Heart left ventricle (tissue), 16 donors: Measurements from ENCODE around the gene MYH11. TPM values are rescaled to one million over a fixed set of nuclear protein-coding genes. Genes with fewer than 3 reads are reported as not detected.
"Not testable (repeated sequence)": the region's sequence is repeated elsewhere in the genome, so short reads cannot be mapped to it uniquely, and the experiment has no call there.

Experiments used
- ATAC-seq, 4 donors: fragments of 200-7000 bp; cut with Tn5 transposase; one replicate each; pipeline ENCODE4 v1.9.1; 2020 to 2022; ENCODE audit warnings: moderate library complexity in 4 of 4, mild to moderate bottlenecking in 3 of 4, moderate number of reproducible peaks in 1 of 4
- DNase-seq, 5 donors: peaks; one replicate each; pipeline ENCODE4 v3.0.0-alpha.2; 2020
- H3K27ac ChIP-seq, 12 donors: fragments of 200-600 bp; sonication (generic) in 4 of 12; one replicate each; pipeline versions ENCODE4 v1.5.0 to v1.8.0; 2016 to 2022; ENCODE audit warnings: mild to moderate bottlenecking in 2 of 12
- H3K27me3 ChIP-seq, 9 donors: fragments of 200-600 bp; sonication (generic) in 2 of 9; one replicate each; pipeline versions ENCODE4 v1.5.1 to v1.8.0; 2016 to 2022; ENCODE audit warnings: mild to moderate bottlenecking in 3 of 9
- H3K36me3 ChIP-seq, 9 donors: fragments of 200-600 bp; sonication (generic) in 2 of 9; one replicate each; pipeline versions ENCODE4 v1.5.0 to v1.8.0; 2018 to 2022; ENCODE audit warnings: mild to moderate bottlenecking in 2 of 9
- H3K4me1 ChIP-seq, 12 donors: fragments of 200-600 bp; sonication (generic) in 4 of 12; one replicate each; pipeline versions ENCODE4 v1.5.0 to v1.8.0; 2016 to 2022; ENCODE audit warnings: mild to moderate bottlenecking in 3 of 12
- H3K4me3 ChIP-seq, 12 donors: fragments of 200-600 bp; sonication (generic) in 4 of 12; one replicate each; pipeline versions ENCODE4 v1.5.0 to v1.8.0; 2017 to 2022; ENCODE audit warnings: mild to moderate bottlenecking in 9 of 12, moderate library complexity in 4 of 12
- H3K9me3 ChIP-seq, 12 donors: fragments of 200-600 bp; sonication (generic) in 4 of 12; one replicate each; pipeline versions ENCODE4 v1.5.0 to v1.8.0; 2016 to 2022; ENCODE audit warnings: mild to moderate bottlenecking in 1 of 12
- POLR2A ChIP-seq, 2 donors: fragments of 450-650 bp; IDR thresholded peaks; one replicate each; pipeline ENCODE4 v1.6.1; 2017; ENCODE audit warnings: antibody characterized with exemption in 2 of 2, mild to moderate bottlenecking in 2 of 2, moderate library complexity in 2 of 2
- WGBS, 4 donors: extraction: QIAGEN DNeasy Blood & Tissue Kit in 2 of 4; methylation state at CpG; one replicate each; pipeline versions ENCODE4 v1.1.5 to v1.1.7; 2013 to 2018; 5-methylcytosine and 5-hydroxymethylcytosine counted together
- intact Hi-C, 10 donors: fragments of 100-400 bp; cut with DNase I; formaldehyde crosslinking; loops; one replicate each; pipeline versions ENCODE4 v1.11.1 to v1.14.2; 2022
- polyA plus RNA-seq, 2 donors: library from polyadenylated mRNA; stranded (reverse); fragments of 200-250 nt; gene quantifications; one replicate each; pipeline ENCODE4 v1.2.3, GENCODE V29; 2013
- total RNA-seq, 9 donors: library from RNA; depleted of rRNA in 2 of 9; stranded (reverse); fragments of >200 nt in 2 of 9; fragmentation: NEBNext Ultra II Directional in 3 of 9; extraction: Animal tissue kit (Norgen Biotek cat#: 25700) in 3 of 9; gene quantifications; one replicate each; pipeline versions ENCODE4 v1.1.0 to v1.2.4, GENCODE V29; 2016 to 2023
- TF ChIP-seq, protein P1 (sequence below), 12 donors: fragments of 200-600 bp; sonication (generic) in 4 of 12; IDR thresholded peaks; one replicate each; pipeline versions ENCODE4 v1.5.0 to v1.8.0; 2018 to 2022; ENCODE audit warnings: antibody characterized with exemption in 12 of 12, mild to moderate bottlenecking in 5 of 12
- donor health status: ischemic (EF 13 %, LVEDD 7.1; RV severe dilation, severe dysfunction).
- donor health status: healthy with polysubstance abuse.
- donor health status: DM: no; HTN: yes; CAD: no.
- donor health status: DM: no; HTN: no; CAD: no.
- donor health status: ischemic (EF 25% LVEDD 6.9; RV normal size, moderate dysfunction).
- donor health status: ischemic (EF 25% LVEDD 5.7; RV mildly dilated, moderate dysfunction).
- donor health status: healthy.
- donor health status: DM: yes; HTN: yes; CAD: no.
- donor health status: ischemic (EF 35%, LVEDD 5.7; RV mildly dilated, moderate dysfunction).
- donor health status: nonischemic (EF 11% LVEDD 7.7; RV severe dilation, severe dysfunction).
- donor health status: DM: yes; HTN: yes; CAD: no.
- donor health status: PGD.
- donor health status: ischemic (EF 29% LVEDD 5.4; RV normal size, mild dysfunction).
- donor health status: nonischemic (EF 23%, LVEDD 6.1; RV moderate dilation, normal function).

Gene MYH11
- total and polyA plus RNA-seq, 11 donors = 9.8 to 71.9 (median 26.5) TPM

DNA sequence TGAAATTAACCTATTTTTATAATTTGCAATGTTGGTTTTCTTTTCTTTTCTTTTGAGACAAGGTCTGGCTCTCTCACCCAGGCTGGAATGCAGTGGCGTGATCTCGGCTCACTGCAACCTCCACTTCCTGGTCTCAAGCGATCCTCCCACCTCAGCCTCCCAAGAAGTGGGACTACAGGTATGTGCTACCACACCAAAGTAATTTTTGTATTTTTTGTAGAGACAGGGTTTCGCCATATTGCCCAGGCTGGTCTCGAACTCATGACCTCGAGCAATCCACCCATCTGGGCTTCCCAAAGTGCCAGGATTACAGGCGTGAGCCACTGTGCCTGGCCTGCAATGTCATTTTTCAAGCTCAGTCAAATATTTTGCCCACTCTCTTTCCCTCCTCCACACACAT lies 36.0 kb downstream of the MYH11 start:
- TF ChIP-seq, protein P1, sequence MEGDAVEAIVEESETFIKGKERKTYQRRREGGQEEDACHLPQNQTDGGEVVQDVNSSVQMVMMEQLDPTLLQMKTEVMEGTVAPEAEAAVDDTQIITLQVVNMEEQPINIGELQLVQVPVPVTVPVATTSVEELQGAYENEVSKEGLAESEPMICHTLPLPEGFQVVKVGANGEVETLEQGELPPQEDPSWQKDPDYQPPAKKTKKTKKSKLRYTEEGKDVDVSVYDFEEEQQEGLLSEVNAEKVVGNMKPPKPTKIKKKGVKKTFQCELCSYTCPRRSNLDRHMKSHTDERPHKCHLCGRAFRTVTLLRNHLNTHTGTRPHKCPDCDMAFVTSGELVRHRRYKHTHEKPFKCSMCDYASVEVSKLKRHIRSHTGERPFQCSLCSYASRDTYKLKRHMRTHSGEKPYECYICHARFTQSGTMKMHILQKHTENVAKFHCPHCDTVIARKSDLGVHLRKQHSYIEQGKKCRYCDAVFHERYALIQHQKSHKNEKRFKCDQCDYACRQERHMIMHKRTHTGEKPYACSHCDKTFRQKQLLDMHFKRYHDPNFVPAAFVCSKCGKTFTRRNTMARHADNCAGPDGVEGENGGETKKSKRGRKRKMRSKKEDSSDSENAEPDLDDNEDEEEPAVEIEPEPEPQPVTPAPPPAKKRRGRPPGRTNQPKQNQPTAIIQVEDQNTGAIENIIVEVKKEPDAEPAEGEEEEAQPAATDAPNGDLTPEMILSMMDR (IDR thresholded peaks at IDR 0.05) = no peak
- TF ChIP-seq POLR2A (IDR thresholded peaks at IDR 0.05) = no peak
- 87 to 92% (median 90%) methylated on average over 7 of the region's 7 CpGs for WGBS, 4 donors
- intact Hi-C loops = loop anchor here in 7 of 10 donors (1.0 to 10.0 kb wide), 6 partner anchors 39 to 306 kb away; no protein-coding TSS in a partner anchor
- H3K27me3 ChIP-seq = no peaks in the 10 kb centered on the region
- DNase-seq = no peak
- H3K9me3 ChIP-seq = peaks cover 0 to 11% (median 6%) of the 10 kb centered on the region in 12 donors
- no peaks in the 10 kb centered on the region for H3K4me1 ChIP-seq
- H3K36me3 ChIP-seq = no peaks in the 10 kb centered on the region
- peak overlapping the region in 1 of 12 donors; percentile 87 for H3K27ac ChIP-seq
- no peak for ATAC-seq
- H3K4me3 ChIP-seq = no peak overlapping the region

DNA sequence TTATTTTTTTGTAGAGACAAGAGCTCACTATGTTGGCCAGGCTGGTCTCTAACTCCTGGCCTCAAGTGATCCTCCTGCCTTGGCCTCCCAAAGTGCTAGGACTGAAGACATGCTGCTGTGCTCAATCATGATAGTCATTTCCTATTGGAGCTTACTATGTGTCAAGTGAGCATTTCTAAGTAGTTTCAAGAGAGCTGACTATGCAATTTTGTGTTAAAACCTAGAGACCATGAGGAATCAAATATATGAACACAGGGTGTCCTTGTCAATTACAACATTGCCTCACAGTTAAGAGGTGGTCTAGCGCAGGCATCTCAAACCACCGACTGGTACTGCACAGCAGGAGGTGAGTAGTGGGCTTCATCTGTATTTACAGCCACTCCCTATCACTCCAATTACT lies 37.8 kb downstream of the MYH11 start:
- 83 to 95% (median 92%) methylated on average over 2 of the region's 2 CpGs for whole genome bisulfite sequencing, 4 donors
- H3K4me3 ChIP-seq = no peak overlapping the region
- TF ChIP-seq, protein P1 (IDR thresholded peaks at IDR 0.05) = no peak
- TF ChIP-seq POLR2A (IDR thresholded peaks at IDR 0.05) = no peak
- ATAC-seq (no peak), DNase-seq (no peak)
- intact Hi-C loops = no loop called here
- H3K27me3 ChIP-seq = no peaks in the 10 kb centered on the region
- peak overlapping the region in 1 of 12 donors; percentile 87 for H3K27ac ChIP-seq
- H3K9me3 ChIP-seq = peaks cover 0 to 23% (median 11%) of the 10 kb centered on the region in 12 donors
- H3K36me3 ChIP-seq = no peaks in the 10 kb centered on the region
- H3K4me1 ChIP-seq = no peaks in the 10 kb centered on the region

DNA sequence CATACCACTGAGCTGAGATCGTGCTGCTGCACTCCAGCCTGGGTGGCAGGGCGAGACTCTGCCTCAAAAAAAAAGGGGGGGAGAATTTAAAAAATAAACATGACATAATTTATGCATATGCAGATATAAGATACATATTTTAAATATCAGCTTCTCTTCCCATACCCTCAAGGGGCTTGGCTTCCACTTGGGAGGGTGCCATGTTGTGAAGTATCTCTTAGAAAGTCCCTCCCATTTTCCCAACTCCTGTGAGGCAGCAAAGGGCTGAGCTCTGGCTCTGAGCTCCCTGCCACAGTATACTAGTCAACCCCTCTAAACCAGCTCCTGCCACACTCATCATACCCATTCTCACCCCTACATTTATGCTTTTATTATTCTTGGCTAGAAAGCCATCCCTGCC lies 39.4 kb downstream of the MYH11 start:
- Histone ChIP-seq H3K4me3 (no peak overlapping the region), H3K4me1 (peaks cover 0 to 2% (median 0%) of the 10 kb centered on the region in 12 donors), H3K27me3 (no peaks in the 10 kb centered on the region), H3K36me3 (no peaks in the 10 kb centered on the region), H3K9me3 (peaks cover 0 to 23% (median 11%) of the 10 kb centered on the region in 12 donors), H3K27ac (peak overlapping the region in 1 of 12 donors; percentile 87)
- TF ChIP-seq, protein P1 (IDR thresholded peaks at IDR 0.05) = no peak
- no peak for TF ChIP-seq POLR2A (IDR thresholded peaks at IDR 0.05)
- 82 to 89% (median 86%) methylated on average over 2 of the region's 2 CpGs for WGBS, 4 donors
- intact Hi-C loops = no loop called here
- no peak for DNase-seq
- ATAC-seq = no peak

DNA sequence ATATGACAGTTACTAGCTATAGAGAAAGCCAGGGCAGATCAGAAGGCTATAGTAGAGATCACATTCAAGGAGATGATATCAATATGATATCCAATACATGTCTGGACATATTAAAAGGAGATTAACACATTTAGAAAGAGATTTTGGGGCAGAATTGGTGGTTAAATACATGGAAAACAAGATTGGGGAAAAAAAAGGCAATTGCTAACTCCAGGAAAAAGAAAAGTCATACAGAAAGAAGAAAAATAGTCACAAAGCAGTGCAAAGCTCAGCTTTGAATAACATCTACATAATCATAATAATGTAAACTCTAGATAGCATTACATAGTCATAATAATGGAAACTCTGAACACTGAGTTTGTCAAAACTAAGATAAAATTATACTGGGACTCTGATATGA lies 40.6 kb downstream of the MYH11 start:
- Histone ChIP-seq H3K27me3 (no peaks in the 10 kb centered on the region), H3K36me3 (no peaks in the 10 kb centered on the region), H3K4me3 (no peak overlapping the region), H3K4me1 (peaks cover 0 to 15% (median 8%) of the 10 kb centered on the region in 12 donors), H3K9me3 (peaks cover 0 to 23% (median 12%) of the 10 kb centered on the region in 12 donors), H3K27ac (peak overlapping the region in 1 of 12 donors; percentile 87)
- no peak for TF ChIP-seq POLR2A (IDR thresholded peaks at IDR 0.05)
- TF ChIP-seq, protein P1 (IDR thresholded peaks at IDR 0.05) = no peak
- ATAC-seq (no peak), DNase-seq (no peak)
- intact Hi-C loops = no loop called here

DNA sequence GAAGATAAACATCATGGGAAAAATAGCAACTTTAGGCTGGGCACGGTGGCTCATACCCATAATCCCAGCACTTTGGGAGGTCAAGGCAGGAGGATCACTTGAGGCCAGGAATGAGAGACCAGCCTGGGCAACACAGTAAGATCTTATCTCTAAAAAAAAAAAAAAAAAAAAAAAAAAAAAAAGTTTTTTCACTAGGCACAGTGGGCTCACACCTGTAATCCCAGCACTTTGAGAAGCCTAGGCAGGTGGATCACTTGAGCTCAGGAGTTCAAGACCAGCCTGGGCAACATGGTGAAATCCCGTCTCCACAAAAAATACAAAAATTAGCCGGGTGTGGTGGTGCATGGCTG lies 44.5 kb downstream of the MYH11 start:
- ATAC-seq, H3K36me3 ChIP-seq, DNase-seq, H3K4me3 ChIP-seq, intact Hi-C loops: not testable (repeated sequence)
- H3K9me3 ChIP-seq = peaks cover 0 to 28% (median 13%) of the 10 kb centered on the region in 12 donors
- H3K27ac ChIP-seq = peak overlapping the region in 3 of 12 donors; percentile 1 to 84 (median 66)
- H3K27me3 ChIP-seq = peaks cover 0 to 12% (median 2%) of the 10 kb centered on the region in 9 donors
- WGBS, 4 donors = 54 to 67% (median 58%) methylated on average over 3 of the region's 3 CpGs
- H3K4me1 ChIP-seq = peaks cover 0 to 28% (median 10%) of the 10 kb centered on the region in 12 donors
